Trophoblast cell (in vitro differentiated cells and primary cell): ENCODE results near the gene EFHB.

Experiments
- DNase-seq, 2 donors: peaks; one replicate each; pipeline ENCODE4 v3.0.0-alpha.2; 2016
- H2AFZ ChIP-seq: 2 replicates; pipeline ENCODE4 v1.6.1; 2013; ENCODE audit warnings: low read length, moderate library complexity, mild to moderate bottlenecking; ENCODE audit not compliant: insufficient read depth, poor library complexity
- H2AK5ac ChIP-seq: 2 replicates; pipeline ENCODE4 v1.6.1; 2013; ENCODE audit warnings: mild to moderate bottlenecking, low read length
- H2BK120ac ChIP-seq: 2 replicates; pipeline ENCODE4 v1.6.1; 2013; ENCODE audit warnings: low read length, mild to moderate bottlenecking, moderate library complexity; ENCODE audit not compliant: insufficient read depth, poor library complexity
- H2BK12ac ChIP-seq: 2 replicates; pipeline ENCODE4 v1.6.1; 2013; ENCODE audit warnings: mild to moderate bottlenecking, low read length, moderate library complexity
- H2BK5ac ChIP-seq: 2 replicates; pipeline ENCODE4 v1.6.1; 2013; ENCODE audit warnings: low read length, low read depth, moderate library complexity, mild to moderate bottlenecking; ENCODE audit not compliant: poor library complexity
- H3K14ac ChIP-seq: 2 replicates; pipeline ENCODE4 v1.6.1; 2013; ENCODE audit warnings: mild to moderate bottlenecking, low read length
- H3K18ac ChIP-seq: 2 replicates; pipeline ENCODE4 v1.6.1; 2013; ENCODE audit warnings: mild to moderate bottlenecking, low read length
- H3K23ac ChIP-seq: 2 replicates; pipeline ENCODE4 v1.6.1; 2013; ENCODE audit warnings: low read length
- H3K27ac ChIP-seq: 2 replicates; pipeline ENCODE4 v1.5.1; 2013; ENCODE audit warnings: low read depth, mild to moderate bottlenecking, inconsistent platforms, low read length, moderate library complexity
- H3K27me3 ChIP-seq: 2 replicates; pipeline ENCODE4 v1.6.1; 2013; ENCODE audit warnings: inconsistent platforms, mild to moderate bottlenecking, low read length, moderate library complexity; ENCODE audit not compliant: insufficient read depth
- H3K36me3 ChIP-seq, 2 experiments: 1 replicate in 1 of 2; 2 replicates in 1 of 2; pipeline ENCODE4 v1.6.1; 2013; ENCODE audit warnings: low read length in 2 of 2, mild to moderate bottlenecking in 2 of 2, moderate library complexity in 1 of 2; ENCODE audit not compliant: insufficient read depth in 2 of 2, control insufficient read depth in 1 of 2
- H3K4ac ChIP-seq: 2 replicates; pipeline ENCODE4 v1.6.1; 2013; ENCODE audit warnings: low read depth, mild to moderate bottlenecking, low read length, moderate library complexity
- H3K4me1 ChIP-seq, 2 experiments: 1 replicate in 1 of 2; 2 replicates in 1 of 2; pipeline ENCODE4 v1.6.1; 2013; ENCODE audit warnings: low read length in 2 of 2, mild to moderate bottlenecking in 2 of 2, moderate library complexity in 1 of 2; ENCODE audit not compliant: insufficient read depth in 2 of 2, control insufficient read depth in 1 of 2
- H3K4me2 ChIP-seq: 2 replicates; pipeline ENCODE4 v1.6.1; 2013; ENCODE audit warnings: inconsistent platforms, mild to moderate bottlenecking, low read length, moderate library complexity
- H3K4me3 ChIP-seq: 2 replicates; pipeline ENCODE4 v1.5.1; 2013; ENCODE audit warnings: mild to moderate bottlenecking, low read depth, low read length, inconsistent platforms
- H3K79me1 ChIP-seq: one replicate; pipeline ENCODE4 v1.6.1; 2013; ENCODE audit warnings: low read length
- H3K79me2 ChIP-seq: 2 replicates; pipeline ENCODE4 v1.6.1; 2013; ENCODE audit warnings: low read length, mild to moderate bottlenecking; ENCODE audit not compliant: control insufficient read depth, insufficient read depth, poor library complexity
- H3K9ac ChIP-seq: 2 replicates; pipeline ENCODE4 v1.6.1; 2013; ENCODE audit warnings: mild to moderate bottlenecking, low read length
- H3K9me3 ChIP-seq: 2 replicates; pipeline ENCODE4 v1.6.1; 2013; ENCODE audit warnings: low read depth, mild to moderate bottlenecking, control low read depth, inconsistent platforms, low read length; ENCODE audit not compliant: insufficient read depth
- H4K12ac ChIP-seq: 2 replicates; pipeline ENCODE4 v1.6.1; 2013; ENCODE audit warnings: low read depth, mild to moderate bottlenecking, low read length, moderate library complexity
- H4K8ac ChIP-seq: 2 replicates; pipeline ENCODE4 v1.6.1; 2013; ENCODE audit warnings: low read depth, mild to moderate bottlenecking, low read length, moderate library complexity
- H4K91ac ChIP-seq: one replicate; pipeline ENCODE4 v1.6.1; 2013; ENCODE audit warnings: low read depth, mild to moderate bottlenecking, low read length, moderate library complexity
- WGBS: extraction: QIAGEN DNeasy Blood & Tissue Kit; methylation state at CpG from one replicate; pipeline ENCODE4 v1.1.7; 2013; ENCODE audit warnings: missing lambda C conversion rate; ENCODE audit not compliant: insufficient read length, insufficient coverage; ENCODE audit errors: extremely low coverage; 5-methylcytosine and 5-hydroxymethylcytosine counted together

The EFHB gene

DNA sequence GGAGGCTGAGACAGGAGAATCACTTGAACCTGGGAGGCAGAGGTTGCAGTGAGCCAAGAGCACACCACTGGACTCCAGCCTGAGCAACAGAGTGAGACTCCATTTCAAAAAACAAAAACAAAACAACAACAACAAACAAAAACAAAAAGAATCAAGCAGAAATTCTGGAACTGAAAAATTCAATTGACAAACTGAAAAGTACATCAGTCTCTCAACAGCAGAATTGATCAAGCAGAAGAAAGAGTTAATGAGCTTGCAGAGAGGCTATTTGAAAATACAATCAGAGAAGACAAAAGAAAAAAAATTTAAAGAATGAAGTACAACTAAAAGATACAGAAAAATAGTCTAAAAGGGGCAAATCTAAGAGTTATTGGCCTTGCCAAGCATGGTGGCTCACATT lies 22.6 kb downstream of the EFHB start:
- Histone ChIP-seq H3K79me1 (no peaks in the 10 kb centered on the region), H2BK5ac (no peak overlapping the region), H3K9ac (no peak overlapping the region), H3K4me1 (no peaks in the 10 kb centered on the region), H3K23ac (no peak overlapping the region), H2BK12ac (no peak overlapping the region), H3K4me2 (no peak overlapping the region), H3K27ac (no peak overlapping the region), H2AK5ac (no peak overlapping the region), H3K14ac (no peak overlapping the region), H3K79me2 (no peaks in the 10 kb centered on the region), H4K91ac (no peak overlapping the region), H3K27me3 (no peaks in the 10 kb centered on the region), H4K12ac (no peak overlapping the region), H3K18ac (no peak overlapping the region), H3K36me3 (no peaks in the 10 kb centered on the region), H2BK120ac (no peak overlapping the region), H3K4ac (no peak overlapping the region), H4K8ac (no peak overlapping the region), H3K4me3 (no peak overlapping the region), H3K9me3 (no peaks in the 10 kb centered on the region), H2AFZ (no peak overlapping the region)
- DNase-seq: no peak

DNA sequence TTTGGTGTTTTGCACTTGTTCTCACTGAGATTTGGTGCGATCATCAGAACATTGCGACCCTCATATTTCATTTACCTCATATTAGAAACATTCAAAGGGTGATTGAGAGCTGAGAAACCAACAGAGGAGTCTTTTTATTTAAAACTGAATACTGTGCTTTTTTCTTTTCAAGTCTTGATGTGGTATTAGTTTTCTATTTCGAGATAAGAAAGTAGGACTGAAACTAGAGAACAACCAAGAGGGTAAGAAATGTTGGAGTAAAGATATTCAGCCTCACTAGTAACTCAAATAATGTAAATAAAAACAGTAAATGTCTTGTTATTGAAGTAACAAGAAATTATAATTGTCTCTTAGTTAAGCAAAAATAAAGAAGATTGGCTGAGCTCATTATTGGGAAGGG lies 26.5 kb downstream of the EFHB start:
- no peak overlapping the region for H3K4me2 ChIP-seq
- H3K14ac ChIP-seq: no peak overlapping the region
- no peak overlapping the region for H4K91ac ChIP-seq
- no peak overlapping the region for H3K4ac ChIP-seq
- no peaks in the 10 kb centered on the region for H3K79me1 ChIP-seq
- H3K9ac ChIP-seq: no peak overlapping the region
- no peak for DNase-seq
- H2BK5ac ChIP-seq: no peak overlapping the region
- no peaks in the 10 kb centered on the region for H3K79me2 ChIP-seq
- no peak overlapping the region for H3K18ac ChIP-seq
- no CpG with 5 or more reads among the region's 3 CpGs for WGBS
- H4K8ac ChIP-seq: no peak overlapping the region
- no peaks in the 10 kb centered on the region for H3K9me3 ChIP-seq
- no peaks in the 10 kb centered on the region for H3K36me3 ChIP-seq
- no peak overlapping the region for H2AFZ ChIP-seq
- no peak overlapping the region for H2BK12ac ChIP-seq
- no peak overlapping the region for H3K23ac ChIP-seq
- H2BK120ac ChIP-seq: no peak overlapping the region
- no peaks in the 10 kb centered on the region for H3K4me1 ChIP-seq
- H3K27me3 ChIP-seq: no peaks in the 10 kb centered on the region
- no peak overlapping the region for H2AK5ac ChIP-seq
- H3K4me3 ChIP-seq: no peak overlapping the region
- H3K27ac ChIP-seq: no peak overlapping the region
- H4K12ac ChIP-seq: no peak overlapping the region

DNA sequence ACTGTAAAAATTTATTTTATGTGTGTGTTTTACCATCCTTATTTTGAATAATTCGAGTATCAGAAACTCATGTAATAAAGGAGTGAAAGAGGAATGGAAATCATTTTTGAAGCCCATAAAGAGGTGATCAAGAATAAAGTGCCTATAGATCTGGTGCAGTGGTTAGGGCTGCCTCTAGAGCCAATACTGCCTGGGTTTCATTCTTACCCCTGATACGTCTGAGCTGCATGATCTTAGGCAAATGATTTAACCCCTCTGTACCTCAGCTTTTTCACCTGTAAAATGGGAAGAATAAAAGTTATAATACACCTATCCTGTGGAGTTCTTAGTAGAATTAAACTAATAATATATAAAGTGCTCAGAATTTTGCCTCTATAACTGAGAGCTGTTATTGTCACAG lies 30.4 kb downstream of the EFHB start:
- no peak overlapping the region for H2AK5ac ChIP-seq
- H3K79me2 ChIP-seq: no peaks in the 10 kb centered on the region
- no peaks in the 10 kb centered on the region for H3K79me1 ChIP-seq
- WGBS: no CpG with 5 or more reads among the region's 2 CpGs
- no peak overlapping the region for H3K27ac ChIP-seq
- no peak overlapping the region for H3K4me3 ChIP-seq
- no peak overlapping the region for H3K4me2 ChIP-seq
- H3K4me1 ChIP-seq: no peaks in the 10 kb centered on the region
- no peak overlapping the region for H3K9ac ChIP-seq
- H2BK5ac ChIP-seq: no peak overlapping the region
- no peak overlapping the region for H3K4ac ChIP-seq
- no peak overlapping the region for H4K91ac ChIP-seq
- H4K8ac ChIP-seq: no peak overlapping the region
- H3K18ac ChIP-seq: no peak overlapping the region
- no peak overlapping the region for H3K23ac ChIP-seq
- no peak overlapping the region for H2AFZ ChIP-seq
- H4K12ac ChIP-seq: no peak overlapping the region
- no peaks in the 10 kb centered on the region for H3K27me3 ChIP-seq
- no peak overlapping the region for H2BK120ac ChIP-seq
- H2BK12ac ChIP-seq: no peak overlapping the region
- H3K36me3 ChIP-seq: no peaks in the 10 kb centered on the region
- no peaks in the 10 kb centered on the region for H3K9me3 ChIP-seq
- H3K14ac ChIP-seq: no peak overlapping the region
- DNase-seq: no peak

DNA sequence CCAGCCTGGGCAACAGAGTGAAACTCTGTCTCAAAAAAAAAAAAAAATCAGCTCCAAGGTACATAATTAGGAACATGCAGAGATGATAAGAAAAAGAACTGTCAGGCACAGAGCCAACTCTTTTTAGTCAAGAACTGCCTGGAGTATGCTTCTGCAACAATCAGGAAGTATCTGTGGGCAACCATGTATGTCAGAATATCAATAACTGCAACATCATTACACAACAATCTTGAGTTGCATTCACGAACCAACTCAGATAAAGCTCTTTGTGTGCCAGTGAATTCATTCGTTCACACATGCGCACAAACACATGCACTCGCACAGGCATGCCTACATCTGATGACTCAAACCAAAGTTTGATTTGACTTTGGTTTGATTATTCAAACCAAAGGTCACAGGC lies 32.1 kb downstream of the EFHB start:
- Histone ChIP-seq H3K4me2 (no peak overlapping the region), H4K91ac (no peak overlapping the region), H2AFZ (no peak overlapping the region), H3K18ac (no peak overlapping the region), H4K12ac (no peak overlapping the region), H3K27me3 (no peaks in the 10 kb centered on the region), H3K27ac (no peak overlapping the region), H3K4me3 (no peak overlapping the region), H3K79me2 (no peaks in the 10 kb centered on the region), H3K36me3 (no peaks in the 10 kb centered on the region), H3K14ac (no peak overlapping the region), H2BK5ac (no peak overlapping the region), H2BK120ac (no peak overlapping the region), H3K4ac (no peak overlapping the region), H3K23ac (no peak overlapping the region), H3K79me1 (no peaks in the 10 kb centered on the region), H3K4me1 (no peaks in the 10 kb centered on the region), H3K9ac (no peak overlapping the region), H2BK12ac (no peak overlapping the region), H2AK5ac (no peak overlapping the region), H4K8ac (no peak overlapping the region), H3K9me3 (no peaks in the 10 kb centered on the region)
- WGBS: no CpG with 5 or more reads among the region's 4 CpGs
- DNase-seq: no peak

DNA sequence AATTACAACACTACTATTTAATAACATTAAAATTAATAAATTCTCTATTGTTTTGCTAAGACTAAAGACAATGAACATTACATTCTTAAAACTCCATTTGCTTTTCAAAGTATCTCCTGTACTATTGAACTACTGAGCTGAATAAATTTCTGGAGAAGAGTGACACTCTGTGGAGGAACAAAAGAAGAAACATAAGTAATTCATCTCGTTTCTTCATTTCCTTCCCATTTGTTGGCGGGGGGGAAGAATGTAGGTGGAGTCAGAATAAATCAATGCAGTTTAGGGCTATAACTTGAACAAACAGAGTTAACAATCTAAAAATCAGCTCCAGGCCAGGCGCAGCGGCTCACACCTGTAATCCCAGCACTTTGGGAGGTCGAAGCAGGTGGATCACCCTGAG lies 32.7 kb downstream of the EFHB start:
- H3K4me2 ChIP-seq: no peak overlapping the region
- no peak overlapping the region for H3K4ac ChIP-seq
- no peak overlapping the region for H2BK120ac ChIP-seq
- no peak overlapping the region for H2AK5ac ChIP-seq
- H3K4me3 ChIP-seq: no peak overlapping the region
- H3K79me2 ChIP-seq: no peaks in the 10 kb centered on the region
- no CpG with 5 or more reads among the region's 5 CpGs for WGBS
- no peak overlapping the region for H4K8ac ChIP-seq
- H3K9ac ChIP-seq: no peak overlapping the region
- no peak overlapping the region for H4K12ac ChIP-seq
- no peak overlapping the region for H3K14ac ChIP-seq
- no peaks in the 10 kb centered on the region for H3K9me3 ChIP-seq
- no peaks in the 10 kb centered on the region for H3K79me1 ChIP-seq
- H2BK5ac ChIP-seq: no peak overlapping the region
- H3K36me3 ChIP-seq: no peaks in the 10 kb centered on the region
- DNase-seq: no peak
- no peak overlapping the region for H3K18ac ChIP-seq
- H4K91ac ChIP-seq: no peak overlapping the region
- H3K27me3 ChIP-seq: no peaks in the 10 kb centered on the region
- no peak overlapping the region for H3K23ac ChIP-seq
- no peak overlapping the region for H2BK12ac ChIP-seq
- no peak overlapping the region for H2AFZ ChIP-seq
- no peaks in the 10 kb centered on the region for H3K4me1 ChIP-seq
- H3K27ac ChIP-seq: no peak overlapping the region
